GM18519 (cell line): ENCODE measurements around the gene STON1.
"Not testable (repeated sequence)": the region's sequence is repeated elsewhere in the genome, so short reads cannot be mapped to it uniquely, and the experiment has no call there.

Experiments
- ATAC-seq: cut with Tn5 transposase; IDR thresholded peaks from one replicate; pipeline ENCODE4 v1.9.1; 2021; ENCODE audit warnings: mild to moderate bottlenecking, moderate library complexity; ENCODE audit not compliant: unreplicated experiment, low FRiP score

STON1 gene

GRCh38 chr2:48607307-48608014 lies 77.5 kb downstream of the STON1 start:
- no peak for ATAC-seq

DNA sequence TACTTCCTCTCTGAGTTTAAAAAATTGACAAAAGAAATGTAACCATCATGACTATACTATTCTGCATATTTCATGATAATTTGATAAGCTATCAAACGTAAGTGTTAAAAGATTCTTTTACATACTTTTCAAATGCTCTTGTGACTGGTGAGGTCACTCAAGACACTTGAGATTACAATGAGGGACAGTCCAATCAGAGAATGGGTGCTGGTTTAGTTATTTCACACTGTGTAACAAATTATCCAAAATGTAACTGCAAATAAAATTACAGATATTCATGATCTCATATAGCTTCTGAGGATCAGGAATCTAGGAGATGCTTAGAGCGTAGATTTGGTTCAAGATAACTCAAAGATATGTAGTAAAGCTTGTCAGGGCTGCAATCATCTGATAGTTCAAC lies 83.3 kb downstream of the STON1 start:
- ATAC-seq, result no peak

DNA sequence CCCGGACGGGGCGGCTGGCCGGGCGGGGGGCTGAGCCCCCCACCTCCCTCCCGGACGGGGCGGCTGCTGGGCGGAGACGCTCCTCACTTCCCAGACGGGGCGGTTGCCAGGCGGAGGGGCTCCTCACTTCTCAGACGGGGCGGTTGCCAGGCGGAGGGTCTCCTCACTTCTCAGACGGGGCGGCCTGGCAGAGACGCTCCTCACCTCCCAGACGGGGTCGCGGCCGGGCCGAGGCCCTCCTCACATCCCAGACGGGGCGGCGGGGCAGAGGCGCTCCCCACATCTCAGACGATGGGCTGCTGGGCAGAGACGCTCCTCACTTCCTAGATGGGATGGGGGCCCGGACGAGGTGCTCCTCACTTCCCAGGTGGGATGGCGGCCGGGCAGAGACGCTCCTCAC lies 84.6 kb downstream of the STON1 start:
- ATAC-seq, result not testable (repeated sequence)

- no peak for ATAC-seq
These were observed 87.7 kb downstream of the STON1 start, which contains the start of gene GTF2A1L for GRCh38 chr2:48617618-48618017. Gene GTF2A1L, plus strand, starts transcription at chr2:48617856. Its CDS starts 19 bp downstream, at chr2:48617875.

- no peak for ATAC-seq
These were observed 89.6 kb downstream of the STON1 start for GRCh38 chr2:48619526-48619925.

DNA sequence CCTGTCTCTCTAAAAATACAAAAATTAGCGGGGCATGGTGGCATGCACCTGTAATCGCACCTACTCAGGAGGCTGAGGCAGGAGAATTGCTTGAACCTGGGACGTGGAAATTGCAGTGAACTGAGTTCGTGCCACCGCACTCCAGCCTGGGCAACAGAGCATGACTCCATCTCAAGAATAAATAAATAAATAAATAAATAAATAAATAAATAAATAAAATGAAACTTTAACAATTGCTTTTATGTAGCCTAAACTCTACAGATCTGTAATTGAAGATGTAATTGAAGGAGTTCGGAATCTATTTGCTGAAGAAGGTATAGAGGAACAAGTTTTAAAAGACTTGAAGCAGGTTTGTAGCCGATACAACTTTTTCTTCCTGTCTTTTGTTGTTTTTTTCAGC lies 90.7 kb downstream of the STON1 start:
- no peak for ATAC-seq

DNA sequence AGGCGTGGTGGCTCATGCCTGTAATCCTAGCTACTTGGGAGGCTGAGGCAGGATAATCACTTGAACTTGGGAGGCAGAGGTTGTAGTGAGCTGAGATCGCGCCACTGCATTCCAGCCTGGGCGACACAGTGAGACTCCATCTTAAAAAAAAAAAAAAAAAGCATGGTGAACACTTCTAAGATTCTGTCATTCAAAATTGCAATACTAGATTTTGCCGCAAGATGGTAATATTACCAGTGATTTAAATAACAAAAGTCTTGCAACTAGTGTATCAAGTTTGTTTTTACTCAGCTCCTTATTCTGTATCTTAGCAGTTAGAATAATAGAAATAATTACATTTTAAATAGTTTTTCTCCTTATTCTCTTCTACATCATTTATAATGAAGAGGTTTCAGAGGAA lies 92.7 kb downstream of the STON1 start:
- ATAC-seq, result not testable (repeated sequence)

DNA sequence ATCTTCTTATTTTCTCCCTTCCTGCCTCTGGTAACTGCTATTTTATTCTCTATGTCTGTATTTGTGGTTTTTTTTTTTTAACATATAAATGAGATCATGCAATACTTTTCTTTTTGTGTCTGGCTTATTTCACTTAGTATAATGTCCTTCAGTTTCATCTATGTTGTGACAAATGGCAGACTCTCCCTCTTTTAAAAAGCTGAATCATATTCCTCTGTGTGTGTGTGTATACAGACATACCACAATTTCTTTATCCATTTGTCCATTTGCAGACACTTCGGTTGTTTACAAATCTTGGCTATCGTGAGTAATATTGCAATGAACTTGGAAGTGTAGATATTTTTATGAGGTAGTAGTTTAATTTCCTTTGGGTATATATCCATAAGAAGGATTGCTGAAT lies 94.7 kb downstream of the STON1 start:
- ATAC-seq, result no peak

- ATAC-seq, result no peak
These were observed 96.1 kb downstream of the STON1 start for GRCh38 chr2:48626047-48626446.

DNA sequence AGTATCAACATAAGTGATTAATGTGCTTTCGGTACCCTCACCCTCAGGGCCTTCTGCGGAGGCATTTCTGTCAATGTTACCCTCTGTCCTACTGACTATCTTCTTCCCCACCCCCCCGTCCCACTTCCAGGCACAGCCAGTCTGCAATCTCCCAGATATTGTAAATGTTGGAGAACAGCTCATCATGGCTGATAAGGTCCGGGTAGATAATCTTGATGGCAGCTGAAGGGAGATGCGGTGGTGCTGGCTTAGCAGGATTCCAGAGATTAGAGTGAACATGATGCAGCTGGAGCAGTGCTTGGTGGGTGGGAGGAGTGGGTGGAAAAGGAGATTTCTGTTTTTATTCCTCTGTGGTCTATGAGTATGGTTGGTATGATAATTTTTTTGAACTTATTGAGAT lies 103.2 kb downstream of the STON1 start:
- ATAC-seq, result no peak

DNA sequence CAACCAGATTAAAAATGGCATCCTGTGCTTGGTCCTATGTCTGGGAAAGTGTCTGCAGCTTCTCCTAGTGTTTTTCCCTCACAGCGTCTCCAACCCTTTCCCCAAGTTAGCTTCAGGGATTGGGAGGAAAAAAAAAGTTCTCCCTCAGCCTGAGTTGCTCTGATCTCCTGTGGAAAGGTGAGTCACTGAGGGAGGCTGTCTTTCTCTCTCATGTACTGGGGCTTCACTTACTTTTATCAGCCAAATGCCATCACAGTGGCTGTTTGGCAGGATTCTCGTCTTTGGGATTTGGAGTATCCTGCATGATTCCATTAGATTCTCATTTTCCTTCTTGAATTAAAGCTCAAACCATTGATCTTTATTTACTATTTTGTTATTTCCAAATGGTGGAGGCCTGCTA lies 105.8 kb downstream of the STON1 start:
- no peak for ATAC-seq

- no peak for ATAC-seq
These were observed 108.3 kb downstream of the STON1 start for GRCh38 chr2:48638261-48638660.
